Adipose tissue (tissue), 3 donors: ENCODE measurements around the gene TMCC1. TPM values are rescaled to one million over a fixed set of nuclear protein-coding genes. Genes with fewer than 3 reads are reported as not detected.

Experiments used
- H3K27ac ChIP-seq: one replicate; pipeline ENCODE4 v1.5.1; 2013; ENCODE audit warnings: low read depth, low read length
- WGBS, 3 donors: extraction: QIAGEN DNeasy Blood & Tissue Kit; methylation state at CpG; one replicate each; pipeline ENCODE4 v1.1.7; 2013; 5-methylcytosine and 5-hydroxymethylcytosine counted together
- polyA plus RNA-seq, 3 donors: library from polyadenylated mRNA; stranded (reverse); fragments of 200-250 nt; gene quantifications; one replicate each; pipeline ENCODE4 v1.2.3, GENCODE V29; 2013
- donor health status: healthy with polysubstance abuse.
- donor health status: Bipolar disorder and iron deficiency.
- donor health status: healthy.

The TMCC1 gene
- polyA plus RNA-seq, 3 donors, result 5.3 to 11.0 (median 9.2) TPM

DNA sequence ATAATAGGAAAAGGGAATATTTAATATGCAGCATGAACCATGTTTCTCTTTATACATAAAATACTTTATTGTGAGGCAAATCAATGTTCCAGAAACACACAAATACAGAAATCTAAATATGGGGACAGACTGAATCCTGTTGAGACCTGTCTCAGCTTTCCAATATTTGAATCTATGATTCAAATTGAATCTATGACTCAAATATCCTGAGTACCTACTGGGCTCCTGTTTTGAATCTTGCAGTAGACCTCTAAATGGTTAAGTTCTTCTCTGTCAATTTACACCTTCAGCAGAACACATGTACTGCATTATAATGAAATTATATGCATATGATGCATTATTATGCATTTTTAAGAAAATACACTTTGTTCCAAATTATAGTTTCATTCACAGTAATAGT, 143.8 kb downstream of the TMCC1 start:
- no peak overlapping the region for H3K27ac ChIP-seq

DNA sequence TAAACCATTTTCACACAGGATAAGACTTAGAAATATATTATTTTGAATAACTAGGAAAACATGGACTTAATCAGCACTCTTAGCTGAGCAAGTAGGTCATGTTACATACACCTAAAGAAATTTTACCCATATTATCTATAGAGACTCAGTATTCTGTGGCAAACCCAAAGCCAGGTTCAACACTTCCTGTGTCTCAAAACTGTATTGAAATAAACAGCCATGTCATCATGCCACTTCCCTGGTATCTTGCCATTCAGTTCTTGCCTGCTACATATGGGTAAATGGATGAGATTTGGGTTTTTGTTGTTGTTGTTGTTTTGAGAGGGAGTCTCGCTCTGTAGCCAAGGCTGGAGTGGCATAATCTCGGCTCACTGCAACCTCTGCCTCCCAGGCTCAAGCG, 145.5 kb downstream of the TMCC1 start:
- no peak overlapping the region for H3K27ac ChIP-seq
- WGBS, 3 donors, result 97 to 98% (median 98%) methylated on average over 3 of the region's 3 CpGs

DNA sequence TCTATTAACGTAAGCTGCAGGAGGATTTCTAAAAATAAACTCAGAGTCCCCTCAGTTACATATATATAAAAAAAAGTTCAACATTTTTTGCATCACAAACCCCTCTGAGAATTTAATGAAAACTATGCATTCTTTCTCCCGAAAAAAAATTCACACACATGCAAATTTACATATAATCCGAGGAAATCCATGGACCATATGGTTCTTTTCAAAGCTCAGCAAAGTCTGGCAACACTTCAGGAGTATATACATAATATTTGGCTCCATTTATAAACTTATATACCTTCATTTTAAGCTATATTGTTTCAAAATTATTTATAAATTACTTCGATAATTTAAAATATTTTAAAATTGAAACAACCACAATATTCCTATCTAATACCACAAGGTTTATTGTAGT, 146.4 kb downstream of the TMCC1 start:
- 83 to 84% (median 84%) methylated on average over 4 of the region's 4 CpGs for WGBS, 3 donors
- no peak overlapping the region for H3K27ac ChIP-seq

DNA sequence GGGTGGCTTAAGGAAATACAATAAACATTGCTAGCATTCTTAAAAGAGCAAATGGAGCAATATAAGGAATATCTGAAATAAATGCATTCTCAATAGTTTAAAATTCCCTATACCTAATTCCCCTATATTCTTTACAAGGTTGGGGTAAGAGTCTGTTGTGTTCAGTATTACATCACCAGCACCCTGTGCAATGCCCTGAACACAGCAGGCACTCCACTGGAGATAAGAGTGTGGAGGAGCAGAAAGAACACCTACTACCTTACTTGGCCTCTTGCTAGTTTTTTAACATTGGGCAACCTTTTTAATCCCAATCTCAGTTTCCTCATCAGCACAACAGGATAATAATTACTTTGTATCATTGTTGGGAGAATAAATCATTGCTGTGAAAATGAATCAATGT, 146.9 kb downstream of the TMCC1 start:
- no peak overlapping the region for H3K27ac ChIP-seq

DNA sequence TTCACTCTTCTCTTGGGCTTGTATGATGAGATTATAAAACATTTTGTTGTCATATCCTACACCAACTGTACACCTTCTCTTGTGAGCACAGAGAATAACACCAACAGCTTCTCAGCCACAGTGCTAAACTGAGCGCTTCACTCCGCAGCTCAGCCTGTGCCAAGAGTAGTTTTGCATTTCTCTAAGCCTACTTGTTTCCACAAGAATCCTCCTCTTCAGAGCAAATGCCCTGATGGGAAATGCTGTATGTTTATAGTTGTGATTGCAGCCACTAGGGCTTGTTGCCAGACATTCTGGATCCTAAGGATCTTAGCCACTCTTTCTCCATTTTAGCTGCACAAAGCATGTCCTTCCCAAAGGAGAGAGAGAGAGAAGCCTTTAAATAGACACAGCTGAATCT, 148.3 kb downstream of the TMCC1 start:
- WGBS, 3 donors, result 56 to 87% (median 78%) methylated on average over 2 of the region's 2 CpGs

DNA sequence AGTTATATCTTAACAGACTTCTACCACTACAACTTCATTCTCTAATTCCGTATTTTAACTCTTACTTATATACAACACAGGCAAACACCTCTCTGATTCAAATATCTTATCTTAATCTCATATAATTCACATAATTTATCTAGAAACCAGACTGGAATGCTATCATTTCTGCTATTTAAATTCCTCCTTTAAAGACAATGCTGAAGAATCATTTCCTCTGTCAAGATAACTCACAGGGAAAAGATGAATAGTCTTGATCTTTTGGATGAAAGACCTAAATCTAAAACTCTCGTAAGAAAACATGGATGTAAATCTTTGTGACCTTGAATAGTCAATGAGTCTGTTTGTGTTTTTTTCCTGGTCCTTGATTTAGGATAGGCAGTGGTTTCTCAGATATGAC, 151.7 kb downstream of the TMCC1 start:
- H3K27ac ChIP-seq, result no peak overlapping the region
- WGBS, 3 donors, result 71 to 94% (median 93%) methylated on average over 2 of the region's 2 CpGs

More for the DNA sequence above, 148.3 kb downstream of the TMCC1 start:
- no peak overlapping the region for H3K27ac ChIP-seq

DNA sequence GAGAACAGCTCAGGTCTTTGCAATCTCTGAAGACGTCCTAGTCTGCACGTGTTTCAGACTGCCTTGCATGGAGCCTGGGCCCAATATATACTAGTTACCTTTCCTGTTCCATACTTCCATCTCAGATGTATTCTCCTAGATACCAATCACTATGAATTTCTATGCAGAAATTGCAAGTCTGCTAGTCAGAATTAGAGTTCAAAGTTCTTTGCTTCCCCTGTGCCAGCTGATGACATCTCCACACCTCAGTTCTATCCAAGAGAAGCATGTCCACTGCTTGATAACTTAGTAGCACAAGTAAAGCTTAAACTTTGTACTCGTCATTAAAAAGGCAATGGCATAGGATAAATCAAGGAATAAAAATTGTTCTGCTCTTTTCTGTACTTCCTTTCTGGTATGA, 153.4 kb downstream of the TMCC1 start:
- H3K27ac ChIP-seq, result no peak overlapping the region
- 88 to 90% (median 89%) methylated on average over 3 of the region's 3 CpGs for WGBS, 3 donors

DNA sequence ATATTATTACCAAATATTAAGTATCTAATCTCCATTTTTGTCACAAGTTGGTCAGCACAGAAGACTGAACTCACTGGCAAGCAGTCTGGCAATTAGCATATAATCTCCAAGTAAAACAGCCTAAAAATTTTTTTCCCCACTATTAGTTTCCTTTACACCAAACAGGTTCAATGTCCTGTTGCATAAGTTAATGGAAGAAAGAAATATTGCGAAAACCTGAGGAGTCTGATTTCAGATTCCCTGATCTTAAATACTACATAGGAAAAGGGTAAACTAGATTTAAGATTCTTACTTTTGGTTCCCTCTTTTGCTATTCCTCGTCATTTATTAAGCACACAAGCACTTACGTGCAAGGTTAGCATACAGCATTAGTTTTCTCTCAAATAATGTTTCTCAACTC, 153.9 kb downstream of the TMCC1 start:
- WGBS, 3 donors, result 88 to 96% (median 96%) methylated on average over 3 of the region's 3 CpGs
- no peak overlapping the region for H3K27ac ChIP-seq

DNA sequence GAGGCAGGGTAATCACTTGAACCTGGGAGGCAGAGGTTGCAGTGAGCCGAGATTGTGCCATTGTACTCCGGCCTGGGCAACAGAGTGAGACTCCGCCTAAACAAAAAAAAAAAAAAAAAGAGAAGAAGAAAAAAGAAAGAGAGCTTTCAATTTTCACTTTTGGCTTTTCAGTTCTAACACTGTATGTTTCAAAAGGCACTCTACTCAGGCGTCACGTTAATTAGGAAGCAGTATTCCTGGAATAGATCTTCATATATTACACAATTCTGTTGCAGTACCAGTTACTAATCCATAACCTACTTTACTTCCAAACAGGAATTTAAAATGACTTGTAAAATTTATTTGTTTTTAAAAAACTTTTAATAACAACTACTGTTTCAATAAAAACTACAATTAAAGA, 155.3 kb downstream of the TMCC1 start:
- H3K27ac ChIP-seq, result no peak overlapping the region
- WGBS, 3 donors, result 66 to 83% (median 68%) methylated on average over 5 of the region's 5 CpGs

DNA sequence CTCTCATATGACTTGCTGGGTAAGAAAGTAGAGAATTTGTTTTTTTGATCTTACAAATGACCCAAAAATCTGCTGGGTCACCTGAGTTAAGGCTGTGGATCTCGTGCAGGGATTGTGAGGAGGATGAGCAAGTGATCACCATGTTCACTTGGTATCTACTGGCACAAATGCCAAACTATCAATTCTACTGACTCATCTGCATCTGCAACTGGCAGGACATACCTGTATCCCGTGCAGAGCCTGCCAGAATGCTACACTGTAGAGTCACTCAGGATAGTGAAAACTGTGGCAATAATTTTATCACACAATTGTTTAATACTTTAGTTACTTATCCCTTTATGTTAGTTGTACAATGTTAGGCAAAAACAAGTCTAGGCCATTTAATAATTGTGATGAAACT, 157.4 kb downstream of the TMCC1 start:
- WGBS, 3 donors, result 80 to 87% (median 86%) methylated on average over 2 of the region's 2 CpGs
- no peak overlapping the region for H3K27ac ChIP-seq

DNA sequence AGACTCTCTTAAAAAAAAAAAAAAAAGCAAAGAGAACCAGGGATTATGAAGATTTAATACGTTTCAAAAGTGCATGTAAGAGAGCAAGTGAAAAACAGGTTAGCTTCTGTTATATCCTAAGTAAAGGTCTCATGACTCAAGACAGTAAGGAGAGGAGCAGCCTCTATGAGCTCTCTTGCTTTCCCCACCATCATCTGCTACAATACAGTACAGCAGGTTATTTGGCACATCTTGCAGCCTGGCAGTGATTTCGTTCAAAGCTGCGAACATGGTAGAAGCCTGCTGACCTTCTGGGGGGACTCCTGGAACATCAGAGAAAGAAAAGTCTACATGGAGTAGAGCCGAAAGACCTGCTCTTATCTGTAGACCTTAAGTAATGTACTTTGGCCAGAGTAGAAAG, 157.9 kb downstream of the TMCC1 start:
- WGBS, 3 donors, result 75 to 95% (median 91%) methylated on average over 4 of the region's 4 CpGs
- no peak overlapping the region for H3K27ac ChIP-seq

DNA sequence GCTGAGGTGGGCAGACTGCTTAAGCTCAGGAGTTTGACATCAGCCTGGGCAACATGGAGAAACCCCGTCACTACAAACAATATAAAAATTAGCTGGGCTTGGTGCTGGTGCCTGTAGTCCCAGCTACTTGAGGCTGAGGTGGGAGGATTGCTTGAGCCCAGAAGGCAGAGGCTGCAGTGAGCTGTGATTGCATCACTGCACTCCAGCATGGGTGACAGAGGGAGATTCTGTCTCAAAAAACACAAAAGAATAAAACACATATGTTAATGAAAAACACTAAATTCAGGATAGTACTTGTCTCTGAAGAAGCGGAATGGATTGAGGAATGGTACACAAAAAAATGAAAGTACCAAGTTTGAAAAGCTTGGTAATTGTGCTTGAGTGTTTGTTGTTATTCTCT, 159.1 kb downstream of the TMCC1 start:
- WGBS, 3 donors, result 95 to 100% (median 99%) methylated on average over 2 of the region's 2 CpGs
- no peak overlapping the region for H3K27ac ChIP-seq

DNA sequence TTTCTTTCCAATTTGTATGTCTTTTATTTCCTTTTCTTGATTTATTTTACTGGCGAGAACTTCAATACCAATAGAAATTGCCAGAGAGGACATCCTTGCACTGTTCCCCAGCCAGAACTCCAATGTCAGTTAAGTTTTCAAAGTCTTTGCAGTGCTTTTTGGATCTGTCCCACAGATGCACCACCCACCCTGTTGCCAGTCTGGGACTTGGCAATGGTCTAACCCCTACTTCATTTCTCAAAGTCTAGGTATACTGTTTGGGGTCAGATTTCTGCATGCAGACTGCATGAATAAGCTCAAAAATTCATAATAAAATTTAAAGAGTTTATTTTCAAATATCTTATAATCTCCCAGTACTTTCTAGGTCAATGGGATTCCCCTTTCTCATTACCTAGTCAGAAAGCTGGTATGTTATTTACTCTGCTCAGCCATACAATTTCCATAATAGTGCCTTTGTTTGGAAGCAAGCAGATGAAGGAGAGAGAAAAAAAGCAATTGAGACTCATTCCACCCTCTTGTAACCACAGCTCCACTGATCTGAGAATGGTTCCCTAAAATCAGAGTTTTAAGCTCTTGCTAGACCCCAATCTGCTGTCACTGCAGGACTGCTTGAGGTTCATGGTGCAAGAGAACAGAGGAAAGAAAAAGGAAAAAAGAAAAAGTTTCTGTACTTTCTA, 161.2 kb downstream of the TMCC1 start:
- WGBS, 3 donors, result 91 to 96% (median 93%) methylated on average over 1 of the region's 1 CpG
- H3K27ac ChIP-seq, result no peak overlapping the region

DNA sequence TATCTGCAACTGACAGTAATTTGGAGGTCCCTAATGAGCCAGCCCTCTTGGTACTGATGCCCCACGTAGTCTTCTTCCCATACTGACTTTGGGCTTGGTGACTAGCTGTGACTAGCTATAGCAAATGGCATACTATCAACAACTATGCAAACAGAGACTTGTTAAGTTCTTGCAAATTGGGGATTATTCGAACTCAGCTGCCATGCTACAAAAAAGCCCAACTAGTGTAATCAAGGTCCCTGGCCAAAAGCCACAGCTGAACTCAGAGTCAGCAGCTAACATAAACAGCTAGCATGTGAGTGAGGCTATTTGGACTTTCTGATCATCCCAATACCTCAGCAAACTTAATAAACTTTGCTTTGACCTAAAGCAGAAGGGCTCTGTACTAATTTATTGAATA, 165.8 kb downstream of the TMCC1 start:
- no peak overlapping the region for H3K27ac ChIP-seq
- WGBS, 3 donors, result 73 to 77% (median 73%) methylated on average over 2 of the region's 2 CpGs

DNA sequence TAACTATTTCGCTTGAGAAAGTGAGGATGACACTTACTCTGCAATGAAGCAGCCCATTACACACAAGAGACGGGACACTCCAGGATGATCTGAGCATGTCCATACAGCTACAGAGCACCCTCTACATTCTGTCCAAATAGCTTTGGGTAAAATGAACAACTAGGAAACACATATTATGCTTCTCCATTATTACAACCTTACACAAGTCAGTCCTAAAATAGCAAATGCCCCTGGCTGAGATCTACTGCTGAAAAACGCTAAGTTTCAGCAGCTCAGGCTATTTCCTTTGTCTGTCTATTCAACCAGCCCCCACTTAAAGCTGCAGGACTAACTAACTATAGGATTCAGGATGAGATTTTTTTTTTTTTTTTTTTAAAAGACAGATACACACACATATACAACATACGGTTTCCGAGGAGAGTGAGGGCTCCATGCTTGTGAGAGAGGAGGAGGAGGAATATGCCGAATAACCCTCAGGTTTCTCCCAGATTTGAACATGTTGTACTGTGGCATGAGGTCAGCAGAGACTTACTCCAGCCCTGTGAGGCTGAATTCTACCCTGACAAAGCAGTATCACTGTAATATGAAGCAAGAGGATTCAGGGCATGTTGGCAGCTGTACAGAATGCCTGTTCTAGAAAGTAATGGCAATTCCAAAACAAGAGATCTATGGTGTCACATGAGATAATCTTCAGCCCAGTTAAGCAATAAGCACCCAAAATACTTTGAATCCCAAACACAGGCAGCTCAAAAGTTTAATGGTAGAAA, 169.8 kb downstream of the TMCC1 start:
- WGBS, 3 donors, result 49 to 78% (median 66%) methylated on average over 6 of the region's 6 CpGs
- no peak overlapping the region for H3K27ac ChIP-seq

DNA sequence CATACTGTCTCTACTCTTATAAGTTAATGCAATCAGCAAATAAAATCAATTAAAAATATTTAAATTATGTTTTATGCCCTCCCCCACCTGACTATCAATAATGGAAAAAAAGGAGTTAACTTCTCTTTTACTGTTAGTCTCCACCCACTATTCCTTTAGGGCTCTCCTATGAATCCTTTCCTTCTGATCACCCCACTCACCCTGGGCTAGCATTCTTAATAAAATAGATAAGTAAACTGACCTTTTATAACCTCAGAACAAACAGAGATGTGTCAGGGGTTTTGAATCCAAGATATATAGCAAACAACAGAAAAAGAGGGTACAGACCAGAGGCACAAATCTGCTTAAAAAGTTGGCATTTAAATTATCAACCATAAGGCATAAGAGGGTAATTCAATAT, 171.0 kb downstream of the TMCC1 start:
- H3K27ac ChIP-seq, result no peak overlapping the region

DNA sequence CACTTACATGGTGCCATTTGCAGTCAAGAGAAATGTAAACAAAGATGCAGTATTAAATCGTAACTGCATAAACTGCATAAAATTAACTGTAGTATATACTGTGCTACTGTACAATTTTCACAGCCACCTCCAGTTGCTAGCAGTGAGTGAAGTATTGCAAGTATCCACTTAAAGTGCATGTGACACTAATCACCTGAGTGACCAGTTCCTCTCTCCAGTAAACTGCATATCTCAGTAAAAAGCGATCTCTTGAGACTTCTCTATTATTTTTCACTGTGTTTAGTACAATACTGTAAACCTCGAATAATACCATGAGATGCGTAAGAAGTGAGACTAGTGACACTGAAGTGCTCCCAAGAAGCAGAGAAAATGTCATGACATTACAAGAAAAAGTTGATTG, 175.3 kb downstream of the TMCC1 start:
- 71 to 84% (median 71%) methylated on average over 4 of the region's 4 CpGs for WGBS, 3 donors

DNA sequence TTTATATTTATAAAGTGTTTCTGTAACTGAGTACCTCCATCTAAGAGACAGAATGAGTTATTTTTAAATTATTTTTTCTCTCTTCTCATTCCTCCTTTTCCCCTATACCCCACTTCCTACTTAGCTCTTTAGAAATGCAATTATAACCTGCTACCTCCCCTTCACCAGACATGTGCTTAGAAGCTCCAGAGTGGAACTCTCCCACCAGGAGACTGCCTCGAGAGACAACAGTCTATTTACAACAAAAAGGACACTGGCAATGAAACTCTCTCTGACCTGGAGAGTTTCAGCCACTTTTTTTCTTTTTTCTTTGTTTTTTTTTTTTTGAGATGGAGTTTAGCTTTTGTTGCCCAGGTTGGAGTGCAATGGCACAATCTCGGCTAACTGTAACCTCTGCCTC, 177.7 kb downstream of the TMCC1 start:
- no peak overlapping the region for H3K27ac ChIP-seq
- WGBS, 3 donors, result 68 to 91% (median 76%) methylated on average over 2 of the region's 2 CpGs

More for the DNA sequence above, 175.3 kb downstream of the TMCC1 start:
- no peak overlapping the region for H3K27ac ChIP-seq

DNA sequence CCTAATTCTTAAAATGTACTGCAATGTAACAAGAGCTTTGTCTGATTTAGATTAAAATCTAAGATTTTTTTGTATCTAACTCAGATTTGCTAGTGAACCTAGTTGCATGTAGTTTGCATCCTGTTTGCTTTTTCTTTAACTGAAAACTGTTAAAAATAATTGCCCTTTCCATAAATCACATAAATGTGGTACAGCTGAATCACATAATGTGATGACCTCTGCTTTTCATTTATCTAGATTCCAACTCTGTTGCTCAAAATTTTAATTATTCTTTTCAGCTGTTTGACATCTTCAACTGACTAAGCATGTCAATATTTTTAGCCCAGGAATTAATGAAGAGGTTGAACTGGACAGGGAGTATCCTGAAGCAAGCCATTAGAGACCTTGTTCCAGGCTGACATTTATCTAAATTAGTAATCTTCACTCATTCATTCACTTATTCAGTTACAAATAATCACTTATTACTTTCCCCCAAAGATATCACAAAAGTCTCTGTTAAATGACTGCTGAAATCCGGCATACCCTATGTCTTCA, 185.1 kb downstream of the TMCC1 start:
- 97 to 98% (median 97%) methylated on average over 1 of the region's 1 CpG for WGBS, 3 donors
- no peak overlapping the region for H3K27ac ChIP-seq

DNA sequence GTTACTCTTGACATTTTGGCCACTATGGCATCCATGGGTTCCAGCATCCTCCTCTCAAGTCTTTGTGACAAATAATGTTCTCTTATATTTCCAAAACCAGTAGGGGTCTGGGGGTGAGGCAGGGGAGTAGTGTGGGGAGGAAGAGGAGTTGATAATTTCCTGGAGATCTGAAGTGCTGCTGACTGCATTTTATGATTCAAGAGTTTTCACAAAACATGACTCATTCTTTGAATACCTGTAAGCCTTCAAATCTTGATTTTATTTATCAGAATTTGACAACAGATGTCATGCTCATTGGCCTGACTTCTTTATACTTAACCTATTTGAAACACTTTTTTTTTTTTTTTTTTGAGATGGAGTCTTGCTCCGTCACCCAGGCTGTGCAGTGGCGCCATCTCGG, 188.2 kb downstream of the TMCC1 start:
- no peak overlapping the region for H3K27ac ChIP-seq
- 93 to 98% (median 96%) methylated on average over 3 of the region's 3 CpGs for WGBS, 3 donors
